GM19372 (cell line): ENCODE data around the gene CSK.
A peak's percentile ranks its signal among the peaks of the same experiment; 100 is the strongest.
"Not testable (repeated sequence)": the region's sequence is repeated elsewhere in the genome, so short reads cannot be mapped to it uniquely, and the experiment has no call there.

Experiments used
- ATAC-seq: cut with Tn5 transposase; IDR thresholded peaks from one replicate; pipeline ENCODE4 v1.9.1; 2021; ENCODE audit warnings: mild to moderate bottlenecking, low read depth, moderate library complexity; ENCODE audit not compliant: unreplicated experiment

CSK gene

GRCh38 chr15:74781431-74782258 is at the start of gene CSK:
CSK (plus strand) TSS chr15:74782080; CDS start chr15:74798298, 16,218 bp downstream.
- peak; percentile 50 for ATAC-seq

DNA sequence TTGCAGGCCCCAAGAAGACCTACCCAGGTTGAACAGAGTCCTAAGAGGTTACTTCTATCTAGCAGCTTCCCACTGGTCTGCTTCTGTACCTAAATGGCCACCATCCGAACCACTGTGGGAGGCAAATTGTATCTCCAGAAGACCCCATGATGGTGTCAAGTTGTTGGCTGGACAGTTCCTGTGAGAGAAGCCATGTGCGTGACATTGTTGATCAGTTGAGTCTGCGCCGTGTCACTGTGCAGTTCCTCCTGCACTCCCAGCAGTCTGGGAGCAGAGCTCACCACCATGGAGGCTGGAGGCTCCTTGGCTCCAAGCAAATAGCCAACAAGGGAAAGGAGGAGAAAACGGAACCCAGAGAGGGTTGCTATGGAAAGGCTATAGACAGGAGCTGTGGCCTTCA is 49.0 kb upstream of the CSK start:
- ATAC-seq: no peak

GRCh38 chr15:74733269-74733668 is 48.6 kb upstream of the CSK start:
- no peak for ATAC-seq

DNA sequence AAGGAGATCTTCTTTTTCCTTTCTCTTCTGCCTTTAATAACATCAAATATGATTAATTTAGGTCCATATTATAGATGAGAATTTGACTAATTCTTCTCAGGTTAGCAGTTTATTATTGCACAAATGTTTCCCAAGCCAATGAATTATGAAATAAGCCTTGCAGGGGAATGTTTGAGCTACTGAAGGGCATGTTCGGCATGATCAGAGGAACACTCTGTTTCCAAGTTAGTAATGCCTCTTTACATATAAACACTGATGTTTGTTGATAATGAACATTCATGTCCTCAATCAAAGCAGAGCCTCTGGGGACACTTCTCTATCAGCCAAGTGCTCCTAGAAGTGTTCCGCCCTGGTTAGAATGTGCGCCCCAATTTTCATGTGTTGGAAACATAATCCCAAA is 46.6 kb upstream of the CSK start:
- no peak for ATAC-seq

DNA sequence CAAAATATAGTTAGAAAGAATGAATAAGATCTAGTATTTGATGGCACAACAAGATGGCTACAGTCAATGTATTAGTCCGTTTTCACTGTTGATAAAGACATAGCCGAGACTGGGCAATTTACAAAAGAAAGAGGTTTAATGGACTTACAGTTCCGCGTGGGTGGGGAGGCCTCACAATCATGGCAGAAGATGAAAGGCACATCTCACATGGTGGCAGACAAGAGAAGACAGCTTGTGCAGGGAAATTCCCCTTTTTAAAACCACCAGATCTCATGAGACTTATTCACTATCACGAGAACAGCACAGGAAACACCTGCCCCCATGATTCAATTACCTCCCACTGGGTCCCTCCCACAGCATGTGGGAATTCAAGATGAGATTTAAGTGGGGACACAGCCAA is 43.6 kb upstream of the CSK start:
- ATAC-seq: not testable (repeated sequence)

DNA sequence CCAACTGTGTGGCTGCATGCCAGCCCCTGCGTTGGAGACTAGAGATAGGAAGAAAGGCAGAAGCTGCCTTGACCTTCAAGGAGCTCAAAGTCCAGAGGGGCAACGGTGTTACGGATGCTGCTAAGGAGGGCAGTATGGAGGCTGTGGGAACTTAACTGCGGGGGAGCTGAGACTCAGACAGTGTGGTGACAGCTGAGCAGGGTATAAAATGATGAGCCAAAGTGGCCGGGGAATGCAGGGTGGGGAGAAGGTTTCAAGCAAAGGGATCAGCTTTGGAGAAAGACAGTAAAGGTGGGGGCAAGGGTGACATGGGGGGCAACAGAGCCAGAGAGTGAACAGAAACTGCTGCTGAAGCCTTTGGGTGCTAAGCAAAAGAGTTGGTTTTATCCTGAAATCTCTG is 39.5 kb upstream of the CSK start:
- no peak for ATAC-seq

GRCh38 chr15:74746389-74746788 is 35.5 kb upstream of the CSK start:
- no peak for ATAC-seq

DNA sequence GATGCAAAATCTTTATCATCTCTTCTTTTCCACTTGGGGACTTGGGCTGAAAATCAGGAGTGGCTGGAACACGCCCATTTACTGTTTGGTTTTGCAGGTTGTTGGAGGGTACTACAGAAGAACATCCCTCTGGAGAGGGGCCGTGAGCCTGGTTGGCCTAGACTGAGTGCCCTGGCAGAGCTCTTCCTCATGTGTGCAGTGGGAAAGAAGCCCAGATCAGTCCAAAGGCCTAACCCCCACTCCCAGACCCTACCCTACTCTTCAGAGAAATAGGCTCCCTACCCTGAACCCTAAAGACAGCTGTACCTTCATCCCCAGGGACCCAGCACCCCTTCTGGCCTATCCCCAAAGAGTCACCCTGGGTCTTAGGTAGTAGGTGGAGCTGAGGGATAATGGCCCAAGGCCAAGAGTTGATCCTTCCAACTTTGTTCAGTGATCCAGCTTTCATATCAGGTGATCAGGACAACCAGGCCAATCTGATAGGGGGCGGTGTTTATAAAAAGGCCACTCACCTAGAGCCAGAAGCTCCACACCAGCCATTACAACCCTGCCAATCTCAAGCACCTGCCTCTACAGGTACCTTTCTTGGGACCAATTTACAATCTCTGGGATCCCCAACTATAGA is 33.4 kb upstream of the CSK start, which contains the start of gene CYP1A2:
Gene CYP1A2, plus strand, starts transcription at position 524 of the 625 bp plus-strand sequence. CDS start 894 bp downstream, outside the sequence.
- ATAC-seq: no peak

DNA sequence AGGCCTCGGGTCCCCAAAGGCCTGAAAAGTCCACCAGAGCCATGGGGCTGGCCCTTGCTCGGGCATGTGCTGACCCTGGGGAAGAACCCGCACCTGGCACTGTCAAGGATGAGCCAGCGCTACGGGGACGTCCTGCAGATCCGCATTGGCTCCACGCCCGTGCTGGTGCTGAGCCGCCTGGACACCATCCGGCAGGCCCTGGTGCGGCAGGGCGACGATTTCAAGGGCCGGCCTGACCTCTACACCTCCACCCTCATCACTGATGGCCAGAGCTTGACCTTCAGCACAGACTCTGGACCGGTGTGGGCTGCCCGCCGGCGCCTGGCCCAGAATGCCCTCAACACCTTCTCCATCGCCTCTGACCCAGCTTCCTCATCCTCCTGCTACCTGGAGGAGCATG is 32.0 kb upstream of the CSK start:
- no peak for ATAC-seq

DNA sequence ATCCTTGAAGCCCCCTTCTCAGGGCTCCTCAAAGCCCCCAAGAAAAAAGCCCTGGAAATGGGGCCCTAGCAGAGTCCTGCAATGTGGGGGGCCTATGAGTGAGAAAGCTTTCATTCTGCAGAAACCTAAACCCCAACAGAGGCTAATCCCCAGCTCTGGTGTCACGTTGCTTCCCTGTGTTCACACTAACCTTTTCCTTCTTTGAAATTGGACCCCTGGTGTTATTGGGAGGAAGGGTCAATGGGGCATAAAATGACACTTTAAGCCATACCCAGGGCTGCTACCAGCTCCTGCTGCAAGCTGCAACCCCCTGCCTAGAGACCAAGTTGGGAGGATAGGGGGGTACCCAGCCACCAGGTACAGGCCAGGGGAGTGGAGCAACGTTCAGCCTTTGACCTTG is 31.1 kb upstream of the CSK start:
- no peak for ATAC-seq

DNA sequence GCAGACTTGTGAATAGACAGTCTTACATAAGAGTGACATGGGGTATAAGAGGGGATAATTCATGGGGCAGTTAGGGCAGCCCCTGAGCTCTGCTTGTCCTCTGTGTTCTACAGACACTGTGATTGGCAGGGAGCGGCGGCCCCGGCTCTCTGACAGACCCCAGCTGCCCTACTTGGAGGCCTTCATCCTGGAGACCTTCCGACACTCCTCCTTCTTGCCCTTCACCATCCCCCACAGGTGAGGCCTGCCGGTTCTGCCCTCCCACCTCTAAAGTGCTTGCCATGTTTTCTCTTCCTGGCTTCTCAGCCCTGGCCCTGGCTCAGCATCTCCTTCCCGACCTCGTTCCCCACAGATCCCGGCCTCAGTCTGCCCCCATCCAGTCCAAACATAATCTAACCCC is 29.9 kb upstream of the CSK start:
- no peak for ATAC-seq

GRCh38 chr15:74752531-74752930 is 29.3 kb upstream of the CSK start:
- no peak for ATAC-seq

GRCh38 chr15:74754593-74755215 is 27.2 kb upstream of the CSK start:
- no peak for ATAC-seq

GRCh38 chr15:74758736-74759135 is 23.1 kb upstream of the CSK start:
- ATAC-seq: no peak

DNA sequence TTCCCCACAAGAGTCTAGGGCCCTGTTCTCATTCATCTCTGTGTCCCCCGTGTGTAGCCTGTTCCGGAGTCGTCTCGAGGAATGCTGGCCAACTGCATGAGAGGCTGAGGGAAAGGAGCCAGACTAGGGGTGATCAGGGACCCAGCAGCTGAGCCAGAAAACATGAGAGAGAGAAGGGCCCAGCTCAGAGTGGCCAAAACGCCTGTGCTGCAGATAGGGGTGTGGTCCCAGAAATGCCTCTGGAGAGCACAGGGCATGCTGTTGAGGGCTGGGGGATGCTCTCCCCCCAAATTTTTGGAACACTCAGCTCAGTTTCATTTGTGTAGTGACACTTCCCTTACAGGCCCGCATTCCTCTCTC is 19.1 kb upstream of the CSK start:
- ATAC-seq: no peak

GRCh38 chr15:74763416-74763815 is 18.5 kb upstream of the CSK start:
- no peak for ATAC-seq

GRCh38 chr15:74767167-74768098 is 14.4 kb upstream of the CSK start:
- ATAC-seq: no peak

DNA sequence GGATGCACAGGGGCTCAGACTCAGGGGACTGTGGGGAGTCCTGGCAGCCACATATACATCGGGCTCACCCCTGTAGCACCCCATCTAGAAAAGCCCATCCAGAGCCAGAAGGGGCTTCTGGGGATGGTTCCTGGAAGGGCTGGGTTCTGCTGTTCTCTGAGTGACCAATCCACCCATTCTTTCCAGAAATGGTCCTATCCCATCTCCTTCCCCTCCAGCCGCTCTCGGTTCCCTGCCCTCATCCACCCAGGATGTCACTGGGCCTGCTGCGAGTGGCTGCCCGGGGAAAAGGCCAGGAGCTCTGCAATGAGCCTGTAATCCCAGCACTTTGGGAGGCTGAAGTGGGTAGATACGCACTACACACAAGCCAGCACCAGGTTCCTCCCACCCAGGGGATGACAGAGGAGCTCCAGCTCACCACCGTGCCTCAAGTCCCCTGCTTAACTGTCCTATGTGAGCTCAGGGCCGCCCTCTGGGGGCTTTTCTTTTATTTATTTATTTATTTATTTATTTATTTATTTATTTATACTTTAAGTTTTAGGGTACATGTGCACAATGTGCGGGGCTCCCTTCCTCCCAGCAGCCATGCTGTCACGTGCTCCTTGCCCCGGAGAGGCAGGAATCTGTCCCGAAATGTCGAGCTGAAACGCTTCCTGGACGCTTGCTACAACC is 13.6 kb upstream of the CSK start:
- ATAC-seq: no peak

DNA sequence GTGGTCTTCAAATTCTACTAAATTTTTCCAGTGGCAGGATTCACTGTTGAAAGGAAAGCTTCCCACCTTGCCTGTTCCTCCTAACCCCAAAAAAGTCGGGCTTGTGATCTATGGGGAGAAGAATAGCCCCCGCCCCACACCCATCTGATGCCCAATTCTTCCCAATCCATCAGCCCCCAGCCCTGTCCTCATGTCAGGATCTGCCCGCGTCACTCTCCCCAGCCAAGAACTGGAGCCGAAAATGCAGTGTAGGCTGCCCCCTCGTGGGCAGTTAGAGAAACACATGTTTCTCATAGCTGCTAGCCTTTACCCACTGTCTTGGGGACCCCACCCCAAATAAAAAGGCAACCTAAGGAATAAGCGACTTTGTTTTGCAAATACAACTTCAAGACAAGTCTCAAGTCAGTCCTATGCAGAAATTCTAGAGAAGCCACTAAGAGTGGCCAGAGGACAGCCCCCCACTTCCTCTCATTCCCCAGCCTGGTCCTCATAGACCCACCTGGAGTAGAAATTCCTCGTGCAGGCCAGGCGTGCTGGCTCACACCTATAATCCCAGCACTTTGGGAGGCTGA is 13.0 kb upstream of the CSK start:
- no peak for ATAC-seq
